Activated T-cell treated with anti-CD3 and anti-CD28 coated beads for 48 hours (primary cell): Measurements from ENCODE around the gene PYCARD.
"Not testable (repeated sequence)": the region's sequence is repeated elsewhere in the genome, so short reads cannot be mapped to it uniquely, and the experiment has no call there.

ENCODE experiments used
- DNase-seq: peaks from one replicate; pipeline ENCODE4 v3.0.0-alpha.2; 2020; ENCODE audit warnings: low read depth

PYCARD gene

GRCh38 chr16:31202414-31203375 lies at the start of gene PYCARD:
Gene PYCARD, minus strand, starts transcription at chr16:31202760. Its CDS starts 70 bp downstream, at chr16:31202690.
- DNase-seq = no peak

- no peak for DNase-seq
These were observed 48.9 kb upstream of the PYCARD start for GRCh38 chr16:31251435-31251834.

- DNase-seq = no peak
These were observed 48.3 kb upstream of the PYCARD start for GRCh38 chr16:31250782-31251384.

- no peak for DNase-seq
These were observed 45.8 kb upstream of the PYCARD start for GRCh38 chr16:31248344-31248743.

- DNase-seq = no peak
These were observed 43.7 kb upstream of the PYCARD start for GRCh38 chr16:31246296-31246695.

- DNase-seq = not testable (repeated sequence)
These were observed 43.0 kb upstream of the PYCARD start for GRCh38 chr16:31245598-31245997.

- no peak for DNase-seq
These were observed 41.4 kb upstream of the PYCARD start for GRCh38 chr16:31243734-31244670.

GRCh38 chr16:31242206-31242605 lies 39.6 kb upstream of the PYCARD start:
- DNase-seq = no peak

GRCh38 chr16:31238041-31238440 lies 35.5 kb upstream of the PYCARD start:
- DNase-seq = no peak

- DNase-seq = no peak
These were observed 26.9 kb upstream of the PYCARD start for GRCh38 chr16:31229501-31229900.

GRCh38 chr16:31228206-31228605 lies 25.6 kb upstream of the PYCARD start:
- no peak for DNase-seq

GRCh38 chr16:31225193-31225592 lies 22.6 kb upstream of the PYCARD start:
- no peak for DNase-seq

GRCh38 chr16:31224092-31224955 lies 21.8 kb upstream of the PYCARD start:
- DNase-seq = no peak

- no peak for DNase-seq
These were observed 20.5 kb upstream of the PYCARD start for GRCh38 chr16:31223044-31223443.

- DNase-seq = no peak
These were observed 19.0 kb upstream of the PYCARD start for GRCh38 chr16:31221357-31222160.

- DNase-seq = no peak
These were observed 16.7 kb upstream of the PYCARD start for GRCh38 chr16:31219154-31219741.

- DNase-seq = no peak
These were observed 14.6 kb upstream of the PYCARD start for GRCh38 chr16:31217136-31217530.

GRCh38 chr16:31216422-31217135 lies 14.0 kb upstream of the PYCARD start, which contains the start of gene PYDC1:
Gene PYDC1, minus strand, starts transcription at chr16:31217135. Its CDS starts 107 bp downstream, at chr16:31217028.
- DNase-seq = no peak
